B cell (primary cell): ENCODE results near the gene CDK9.

Experiments used
- CTCF ChIP-seq: fragments of 200-600 bp; IDR thresholded peaks from one replicate; pipeline ENCODE4 v1.8.0; 2022; ENCODE audit warnings: antibody characterized with exemption, mild to moderate bottlenecking
- EZH2 ChIP-seq: IDR thresholded peaks from 2 replicates; pipeline ENCODE4 v1.6.1; 2012; ENCODE audit warnings: borderline replicate concordance, low read depth, mild to moderate bottlenecking, moderate library complexity, low read length; ENCODE audit not compliant: insufficient read depth, poor library complexity, severe bottlenecking

GRCh38 chr9:127801955-127802575, 16.2 kb downstream of the CDK9 start:
- TF ChIP-seq CTCF: no peak
- TF ChIP-seq EZH2: no peak
